ENCODE results near the gene CDK5R2. TPM values are rescaled to one million over a fixed set of nuclear protein-coding genes. Genes with fewer than 3 reads are reported as not detected.

Gene CDK5R2
- total and polyA plus RNA-seq, 2 donors (not counting 1 experiment from before 2014, with no cell fraction given), result 0.05 to 0.17 TPM

GRCh38 chr2:218958276-218958675, 1.2 kb upstream of the CDK5R2 start:
- Histone ChIP-seq H3K27ac (ENCODE audit: insufficient read depth, low read length) (no peak overlapping the region), H2AFZ (ENCODE audit: low read length) (no peak overlapping the region), H3K4me2 (ENCODE audit: extremely low read depth, insufficient read depth, low read length) (no peak overlapping the region), H3K9me3 (ENCODE audit: control insufficient read depth, insufficient read depth, low read depth, low read length) (no peaks in the 10 kb centered on the region), H3K4me3 (replicated peaks in 1 of 4; ENCODE audit: control extremely low read depth in 1 of 4, insufficient read depth in 1 of 4, low read depth in 3 of 4, low read length in 4 of 4) (no peak overlapping the region), H3K4me1 (ENCODE audit: control insufficient read depth, extremely low read depth, insufficient read depth, low read length) (no peaks in the 10 kb centered on the region), H4K20me1 (ENCODE audit: control insufficient read depth, extremely low read depth, insufficient read depth, low read length) (no peaks in the 10 kb centered on the region), H3K79me2 (ENCODE audit: control insufficient read depth, insufficient read depth, low read length) (no peaks in the 10 kb centered on the region), H3K36me3 (ENCODE audit: control insufficient read depth, insufficient read depth, low read length) (no peaks in the 10 kb centered on the region), H3K27me3 (ENCODE audit: control insufficient read depth, insufficient read depth, low read length) (peaks cover 54% of the 10 kb centered on the region), H3K9ac (ENCODE audit: insufficient read depth, low read length) (no peak overlapping the region)
- no peak for TF ChIP-seq CTCF (conservative IDR thresholded peaks at IDR 0.05 in 1 of 2, IDR thresholded peaks at IDR 0.05 in 1 of 2; ENCODE audit: low read depth in 1 of 2, low read length in 2 of 2)
- no peak for TF ChIP-seq EZH2 (IDR thresholded peaks at IDR 0.05; ENCODE audit: low read length, missing control alignments)
- no peak for DNase-seq (ENCODE audit: low read depth in 2 of 2)

- Histone ChIP-seq H3K9ac (ENCODE audit: insufficient read depth, low read length) (no peak overlapping the region), H3K4me2 (ENCODE audit: extremely low read depth, insufficient read depth, low read length) (no peak overlapping the region), H3K9me3 (ENCODE audit: control insufficient read depth, insufficient read depth, low read depth, low read length) (no peaks in the 10 kb centered on the region), H4K20me1 (ENCODE audit: control insufficient read depth, extremely low read depth, insufficient read depth, low read length) (no peaks in the 10 kb centered on the region), H2AFZ (ENCODE audit: low read length) (no peak overlapping the region), H3K79me2 (ENCODE audit: control insufficient read depth, insufficient read depth, low read length) (no peaks in the 10 kb centered on the region), H3K4me1 (ENCODE audit: control insufficient read depth, extremely low read depth, insufficient read depth, low read length) (peaks cover 12% of the 10 kb centered on the region), H3K4me3 (replicated peaks in 1 of 4; ENCODE audit: control extremely low read depth in 1 of 4, insufficient read depth in 1 of 4, low read depth in 3 of 4, low read length in 4 of 4) (peak overlapping the region in 1 of 4 experiments; percentile 53), H3K27ac (ENCODE audit: insufficient read depth, low read length) (no peak overlapping the region), H3K36me3 (ENCODE audit: control insufficient read depth, insufficient read depth, low read length) (no peaks in the 10 kb centered on the region), H3K27me3 (ENCODE audit: control insufficient read depth, insufficient read depth, low read length) (peaks cover 50% of the 10 kb centered on the region)
- TF ChIP-seq EZH2 (IDR thresholded peaks at IDR 0.05; ENCODE audit: low read length, missing control alignments) (no peak), CTCF (conservative IDR thresholded peaks at IDR 0.05 in 1 of 2, IDR thresholded peaks at IDR 0.05 in 1 of 2; ENCODE audit: low read depth in 1 of 2, low read length in 2 of 2) (no peak)
- no peak for DNase-seq (ENCODE audit: low read depth in 2 of 2)
Measured at GRCh38 chr2:218959761-218960308, 369 bp downstream of the CDK5R2 start.

- H3K27ac ChIP-seq (ENCODE audit: insufficient read depth, low read length), result no peak overlapping the region
- H3K4me3 ChIP-seq (replicated peaks in 1 of 4; ENCODE audit: control extremely low read depth in 1 of 4, insufficient read depth in 1 of 4, low read depth in 3 of 4, low read length in 4 of 4), result no peak overlapping the region
- peaks cover 45% of the 10 kb centered on the region for H3K27me3 ChIP-seq (ENCODE audit: control insufficient read depth, insufficient read depth, low read length)
- no peaks in the 10 kb centered on the region for H3K9me3 ChIP-seq (ENCODE audit: control insufficient read depth, insufficient read depth, low read depth, low read length)
- no peak overlapping the region for H3K9ac ChIP-seq (ENCODE audit: insufficient read depth, low read length)
- no peaks in the 10 kb centered on the region for H3K36me3 ChIP-seq (ENCODE audit: control insufficient read depth, insufficient read depth, low read length)
- H4K20me1 ChIP-seq (ENCODE audit: control insufficient read depth, extremely low read depth, insufficient read depth, low read length), result no peaks in the 10 kb centered on the region
- no peak for TF ChIP-seq CTCF (conservative IDR thresholded peaks at IDR 0.05 in 1 of 2, IDR thresholded peaks at IDR 0.05 in 1 of 2; ENCODE audit: low read depth in 1 of 2, low read length in 2 of 2)
- TF ChIP-seq EZH2 (IDR thresholded peaks at IDR 0.05; ENCODE audit: low read length, missing control alignments), result peak; percentile 100
- no peak overlapping the region for H3K4me2 ChIP-seq (ENCODE audit: extremely low read depth, insufficient read depth, low read length)
- DNase-seq (ENCODE audit: low read depth in 2 of 2), result no peak
- H2AFZ ChIP-seq (ENCODE audit: low read length), result no peak overlapping the region
- H3K79me2 ChIP-seq (ENCODE audit: control insufficient read depth, insufficient read depth, low read length), result no peaks in the 10 kb centered on the region
- peaks cover 12% of the 10 kb centered on the region for H3K4me1 ChIP-seq (ENCODE audit: control insufficient read depth, extremely low read depth, insufficient read depth, low read length)
Measured at GRCh38 chr2:218960309-218961165, 1.1 kb downstream of the CDK5R2 start.

Data from fibroblast of lung (primary cell).